Activated naive CD4-positive, alpha-beta T cell treated with Interleukin-2 at 50 U/mL for 16 hours (primary cell): ENCODE measurements around the gene SP8.
"Not testable (repeated sequence)": the region's sequence is repeated elsewhere in the genome, so short reads cannot be mapped to it uniquely, and the experiment has no call there.

Experiments used
- DNase-seq: peaks from one replicate; pipeline ENCODE4 v3.0.0-alpha.2; 2020

The SP8 gene

GRCh38 chr7:20786779-20787659 lies at the start of gene SP8:
Gene SP8 (minus strand): TSS chr7:20786886. CDS start chr7:20786798, 88 bp downstream.
- no peak for DNase-seq

DNA sequence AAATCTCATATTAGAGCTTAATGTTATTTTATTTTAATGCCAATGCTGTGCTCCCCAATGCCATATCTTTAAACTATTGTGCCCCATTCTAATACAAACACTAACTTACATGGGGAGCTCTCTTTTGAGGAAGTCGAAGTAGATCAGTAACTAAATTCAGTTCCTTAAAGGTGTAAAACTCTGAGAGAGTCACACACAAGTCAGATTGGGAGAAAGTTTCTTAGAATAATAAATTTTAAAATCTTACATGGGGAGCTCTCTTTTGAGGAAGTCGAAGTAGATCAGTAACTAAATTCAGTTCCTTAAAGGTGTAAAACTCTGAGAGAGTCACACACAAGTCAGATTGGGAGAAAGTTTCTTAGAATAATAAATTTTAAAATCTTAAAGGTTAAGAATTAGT lies 49.7 kb upstream of the SP8 start:
- not testable (repeated sequence) for DNase-seq

DNA sequence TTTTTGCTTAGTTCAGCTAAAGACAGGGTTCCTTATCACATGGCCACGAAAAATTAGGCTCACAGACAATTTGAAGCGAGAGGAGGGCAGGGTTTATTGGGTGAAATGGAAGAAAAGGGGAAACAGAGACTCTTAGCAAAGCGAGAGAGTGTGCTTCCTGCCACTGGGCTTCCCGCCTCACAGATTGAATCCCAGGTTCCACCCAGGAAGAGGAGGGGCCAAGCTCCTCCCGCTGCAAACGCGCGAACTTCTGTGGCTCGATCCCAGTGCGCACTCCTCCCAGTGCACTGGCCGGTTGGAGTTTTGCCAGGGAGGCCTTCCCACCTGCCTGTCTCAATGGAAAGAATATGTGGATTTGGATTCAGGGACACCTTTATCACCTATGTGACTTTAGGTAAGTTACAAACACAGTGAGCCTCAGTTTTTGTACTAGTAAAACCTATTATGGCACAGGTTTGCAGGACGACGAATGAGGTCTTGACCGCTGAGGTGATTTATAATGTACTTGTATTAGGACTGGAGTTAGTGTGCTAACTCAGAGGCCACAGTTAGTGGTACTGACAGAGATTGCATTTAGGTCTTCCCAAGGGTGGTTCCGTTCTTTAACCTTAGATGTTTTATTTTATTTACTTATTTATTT lies 48.5 kb upstream of the SP8 start:
- no peak for DNase-seq

DNA sequence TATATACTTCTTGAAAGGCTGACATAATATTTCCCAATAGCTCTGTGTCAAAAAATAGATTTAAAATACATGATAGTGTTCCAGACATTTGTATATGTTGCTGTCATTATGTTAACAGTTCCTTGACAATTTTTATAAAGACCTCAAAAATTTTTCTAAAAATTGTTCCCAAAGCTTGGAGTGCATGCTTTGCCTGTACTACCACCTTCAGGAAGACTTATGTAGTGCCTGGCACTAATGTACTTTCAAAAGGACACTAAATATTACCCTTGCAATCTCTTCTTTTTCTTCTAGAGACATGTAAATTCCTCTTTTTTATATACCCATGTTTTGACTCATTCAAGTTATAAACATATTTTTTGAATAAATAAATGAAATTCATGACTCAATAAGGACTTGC lies 48.0 kb upstream of the SP8 start:
- no peak for DNase-seq

DNA sequence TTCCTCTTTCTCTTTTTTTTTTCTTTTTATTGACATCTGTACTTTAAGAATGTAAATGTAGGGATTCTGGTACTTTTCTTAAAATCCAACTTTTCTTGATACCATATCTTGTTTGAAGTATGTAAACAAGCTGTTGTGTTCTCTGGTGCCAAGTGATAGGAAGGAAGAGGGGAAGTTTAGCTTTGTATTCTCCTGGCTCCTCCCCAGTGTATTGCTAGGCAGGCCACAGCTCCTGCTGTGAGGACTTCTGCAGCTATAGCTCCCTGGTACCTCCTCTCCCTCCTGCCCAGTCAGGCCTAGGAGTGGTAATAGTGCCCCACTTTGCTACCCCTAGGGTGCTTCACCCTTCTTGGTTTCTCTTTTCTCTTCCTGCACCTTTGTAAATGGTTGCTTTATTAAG lies 45.3 kb upstream of the SP8 start:
- no peak for DNase-seq

- no peak for DNase-seq
These were observed 44.8 kb upstream of the SP8 start for GRCh38 chr7:20831451-20831850.

DNA sequence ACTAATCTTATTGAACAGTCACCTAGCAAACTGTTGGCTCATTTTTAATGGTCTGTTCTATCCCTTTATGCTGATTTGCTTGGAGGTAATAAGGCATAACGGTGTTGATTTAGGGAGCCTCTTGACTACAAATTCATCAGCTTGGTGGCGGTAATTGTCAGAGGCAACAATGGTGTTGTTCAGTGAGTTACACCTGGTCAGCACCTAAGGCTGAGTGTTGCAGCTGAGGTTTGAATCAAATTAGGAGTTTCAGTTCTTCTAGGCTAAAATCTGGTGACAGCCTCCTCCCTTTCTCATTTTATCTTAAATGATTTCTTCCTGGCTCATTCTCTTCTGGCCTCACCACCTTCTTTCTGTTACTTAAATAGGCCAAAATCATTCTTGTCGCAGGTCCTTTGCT lies 42.3 kb upstream of the SP8 start:
- DNase-seq = no peak

DNA sequence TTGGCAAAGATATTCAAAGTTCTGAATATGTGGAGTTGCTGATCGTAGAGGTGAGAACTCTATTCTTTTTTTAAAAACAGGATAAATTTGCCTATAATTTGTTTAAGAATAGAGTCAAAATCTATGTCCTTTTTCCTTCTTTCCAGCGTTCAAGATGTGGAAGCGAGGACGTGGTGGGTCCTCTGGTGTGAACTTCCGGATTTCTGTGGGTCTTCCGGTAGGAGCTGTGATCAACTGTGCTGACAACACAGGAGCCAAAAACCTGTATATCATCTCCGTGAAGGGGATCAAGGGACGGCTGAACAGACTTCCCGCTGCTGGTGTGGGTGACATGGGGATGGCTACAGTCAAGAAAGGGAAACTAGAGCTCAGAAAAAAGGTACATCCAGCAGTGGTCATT lies 40.5 kb upstream of the SP8 start:
- DNase-seq = no peak

GRCh38 chr7:20826243-20826642 lies 39.6 kb upstream of the SP8 start:
- no peak for DNase-seq

GRCh38 chr7:20825555-20825954 lies 38.9 kb upstream of the SP8 start:
- no peak for DNase-seq

GRCh38 chr7:20821390-20821789 lies 34.7 kb upstream of the SP8 start:
- not testable (repeated sequence) for DNase-seq

DNA sequence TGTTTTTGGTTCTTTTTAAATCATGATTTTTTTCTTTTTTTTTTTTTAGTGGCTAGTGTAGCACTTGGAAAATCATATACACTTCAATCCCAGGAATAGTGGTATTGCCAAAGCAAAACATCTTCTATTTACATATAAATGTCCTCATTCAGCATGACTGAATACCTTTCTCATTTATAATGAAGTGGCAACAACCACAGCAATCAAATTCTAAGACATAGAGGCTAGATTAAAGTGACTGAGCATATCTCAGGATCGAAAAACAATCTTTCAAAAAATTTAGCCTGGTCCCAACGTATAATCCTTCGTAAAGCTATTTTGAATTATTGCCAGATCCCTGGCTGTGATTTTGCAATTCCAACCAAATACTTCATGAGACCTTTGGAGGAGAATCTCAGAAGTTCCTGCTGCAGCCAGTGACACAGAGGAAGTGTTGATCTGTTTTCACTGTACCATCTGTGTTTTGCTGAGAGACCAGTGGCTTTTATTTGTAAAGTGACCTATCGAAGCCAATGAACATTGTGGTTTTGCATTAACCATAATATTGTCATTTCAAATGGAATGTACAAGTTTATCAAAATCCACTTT lies 29.8 kb upstream of the SP8 start:
- no peak for DNase-seq

DNA sequence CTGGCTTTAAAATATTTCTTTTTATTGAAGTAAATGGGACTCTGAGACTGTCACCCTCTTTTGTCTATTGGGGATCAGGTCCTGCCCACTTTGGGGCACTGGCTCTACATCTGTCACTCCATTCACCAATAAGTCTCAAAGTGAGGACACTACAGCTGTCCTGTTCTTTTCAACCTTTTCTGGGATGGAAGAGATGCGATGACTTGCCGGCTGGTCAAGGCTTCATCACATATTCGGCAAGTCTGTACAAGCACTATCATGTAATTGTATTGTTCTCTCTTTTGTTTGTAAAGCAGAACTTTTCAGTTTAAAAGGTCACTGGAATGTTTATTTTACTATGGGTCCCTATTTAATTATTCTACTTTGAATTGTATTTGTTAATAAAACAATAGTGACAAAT lies 17.7 kb upstream of the SP8 start:
- DNase-seq = no peak

DNA sequence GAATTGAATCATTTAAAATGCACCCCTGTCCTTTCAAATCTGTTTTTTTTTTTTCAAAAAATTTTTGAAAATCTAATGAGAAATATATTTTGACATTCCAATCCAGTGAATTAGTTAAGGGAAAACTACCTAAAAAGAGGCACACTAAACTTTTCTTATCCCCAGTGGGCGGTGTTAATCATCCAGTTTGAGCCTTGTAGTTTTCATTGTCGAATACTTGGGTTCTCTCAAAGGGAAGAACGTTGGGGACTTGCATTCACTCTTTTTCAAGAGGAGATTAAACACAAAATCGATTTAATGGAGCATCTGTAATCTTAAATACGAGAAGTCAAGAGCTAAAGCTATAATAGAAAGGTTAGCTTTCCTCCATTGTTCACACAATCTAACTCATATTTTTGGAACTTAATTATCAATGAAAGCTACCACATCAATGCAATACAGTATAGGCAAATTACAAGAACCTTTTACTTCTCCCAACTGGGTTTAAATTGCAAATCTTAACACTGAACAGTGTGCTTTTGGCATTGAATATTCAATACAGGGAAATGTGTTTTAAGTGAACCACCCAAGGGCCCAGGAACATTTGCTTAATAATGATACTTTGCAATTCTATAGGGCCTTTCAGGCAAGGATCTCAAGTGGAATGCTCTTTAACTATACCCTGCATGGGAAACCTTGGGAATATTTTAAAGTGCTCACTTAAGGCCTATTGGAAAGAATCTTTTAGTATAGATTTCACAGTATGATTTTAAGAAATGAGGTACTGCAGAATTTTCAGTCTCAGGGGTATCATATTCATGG lies 13.1 kb upstream of the SP8 start:
- no peak for DNase-seq

DNA sequence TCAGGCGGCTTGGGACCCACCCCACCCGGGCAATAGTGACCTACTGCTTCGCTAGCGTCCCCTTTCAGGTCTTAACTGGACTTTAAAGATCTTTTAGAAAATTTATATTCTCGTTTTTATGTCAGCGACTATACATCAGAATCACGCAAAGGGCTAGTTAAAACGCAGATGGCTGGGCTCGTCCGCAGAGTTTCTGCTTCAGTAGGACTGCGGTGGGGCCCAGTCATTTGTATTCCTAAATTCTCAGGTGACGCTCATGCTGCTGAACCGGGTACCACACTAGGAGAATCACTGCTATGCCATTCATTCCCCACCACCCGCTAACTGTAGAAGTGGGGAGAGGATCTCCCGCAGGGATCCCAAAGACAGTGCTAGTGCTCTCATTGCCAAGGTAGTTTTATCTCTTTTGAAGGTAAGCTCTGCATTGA lies 12.0 kb upstream of the SP8 start:
- DNase-seq = no peak

DNA sequence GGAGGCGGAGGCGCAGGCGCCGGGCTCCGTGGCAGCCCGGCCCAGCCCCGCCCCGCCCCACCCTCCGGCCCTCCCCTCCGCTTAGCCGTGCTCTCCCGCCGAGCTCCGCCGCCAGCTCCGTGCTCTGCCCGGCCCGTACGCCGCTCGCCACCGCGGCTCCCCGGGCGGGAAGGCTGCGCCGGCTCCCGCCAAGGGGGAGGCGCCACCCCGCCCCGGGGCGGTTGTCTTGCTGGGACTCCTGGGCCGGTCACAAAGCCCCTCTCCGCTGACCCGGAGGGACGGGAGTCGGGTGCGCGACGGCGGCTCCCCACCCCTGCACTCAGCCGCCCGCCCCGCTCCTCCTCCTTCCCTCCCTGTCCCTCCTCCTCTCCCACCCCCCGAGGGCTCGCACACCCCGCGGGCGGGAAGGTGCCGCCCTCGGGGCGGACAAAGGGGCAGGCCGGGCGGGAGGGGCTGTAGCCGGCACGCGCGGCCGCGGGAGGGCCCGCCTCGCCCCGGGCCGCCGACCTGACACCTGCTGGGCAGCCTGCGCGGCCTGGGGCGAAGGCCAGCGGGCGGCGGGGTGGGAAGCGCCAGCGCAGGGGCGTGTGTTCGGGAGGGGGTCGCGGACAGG lies 11.5 kb upstream of the SP8 start:
- no peak for DNase-seq

DNA sequence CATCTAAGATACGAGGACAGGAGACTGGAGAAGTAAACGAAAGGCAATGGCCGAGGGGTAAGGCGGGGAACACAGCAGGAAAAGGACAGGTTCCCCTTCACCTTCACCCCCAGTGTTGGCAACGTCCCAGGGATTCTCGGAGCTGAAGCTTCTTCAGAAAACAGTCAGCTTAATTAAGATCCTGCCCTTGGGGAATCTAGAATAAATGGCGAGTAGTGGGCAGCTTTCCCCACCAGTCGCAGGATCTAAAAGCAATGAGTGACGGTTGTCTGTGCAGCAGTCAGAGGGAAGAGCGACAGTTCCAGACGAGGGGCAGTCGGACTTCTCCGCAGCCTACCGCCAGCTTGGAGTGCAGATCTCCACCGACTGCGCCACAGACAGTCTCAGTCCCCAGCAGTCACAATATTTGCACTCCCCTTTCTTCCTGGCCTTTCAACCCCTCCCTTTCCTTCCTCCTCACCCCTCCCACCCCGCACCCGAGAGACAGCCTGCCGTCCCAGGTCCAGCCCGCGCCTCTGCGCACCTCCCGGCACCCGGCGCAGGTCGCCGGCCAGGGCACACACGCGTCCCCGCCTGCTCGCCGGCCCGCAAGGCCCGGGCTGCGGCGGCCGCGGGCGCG lies 10.9 kb upstream of the SP8 start:
- DNase-seq = no peak

DNA sequence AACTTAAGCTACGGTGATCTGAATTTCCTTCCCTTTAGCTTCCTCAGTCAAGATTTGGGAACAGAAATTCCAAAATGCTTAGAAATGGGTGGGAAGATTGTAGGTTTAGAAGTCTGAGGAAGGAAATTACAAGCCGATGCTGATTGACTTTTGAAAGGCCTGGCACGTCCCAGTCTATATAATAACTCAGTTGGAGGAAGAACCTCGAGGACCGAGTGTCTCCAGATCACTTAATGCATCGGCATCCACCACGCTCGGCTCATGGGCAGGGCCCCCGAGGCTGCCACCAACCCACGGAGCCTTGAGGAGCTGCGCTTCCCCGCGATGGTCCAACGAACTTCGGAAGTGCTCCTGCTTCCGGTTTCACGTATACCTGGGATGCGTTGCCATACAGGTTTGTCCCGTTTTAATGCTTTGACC lies 10.4 kb upstream of the SP8 start:
- no peak for DNase-seq

DNA sequence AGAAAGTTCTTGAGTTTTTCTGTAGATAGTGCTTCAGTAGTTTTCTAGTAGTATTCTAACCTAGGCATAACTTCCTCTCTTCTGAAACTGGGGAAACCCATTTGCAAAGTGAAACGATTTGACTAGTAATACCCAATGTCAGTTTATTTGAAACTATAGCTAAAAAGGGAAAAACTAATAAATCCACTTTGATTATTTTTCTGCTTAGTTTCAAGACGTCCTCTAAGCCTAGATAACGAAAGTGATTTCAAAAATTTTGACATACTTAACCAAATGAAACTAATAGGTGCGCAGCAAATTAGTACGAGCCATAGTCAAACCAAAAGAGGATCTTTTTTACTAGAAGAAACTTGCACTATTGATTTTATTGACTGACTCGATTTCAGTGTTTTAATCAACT lies 9.8 kb upstream of the SP8 start:
- no peak for DNase-seq

GRCh38 chr7:20795881-20796280 lies 9.2 kb upstream of the SP8 start:
- no peak for DNase-seq

DNA sequence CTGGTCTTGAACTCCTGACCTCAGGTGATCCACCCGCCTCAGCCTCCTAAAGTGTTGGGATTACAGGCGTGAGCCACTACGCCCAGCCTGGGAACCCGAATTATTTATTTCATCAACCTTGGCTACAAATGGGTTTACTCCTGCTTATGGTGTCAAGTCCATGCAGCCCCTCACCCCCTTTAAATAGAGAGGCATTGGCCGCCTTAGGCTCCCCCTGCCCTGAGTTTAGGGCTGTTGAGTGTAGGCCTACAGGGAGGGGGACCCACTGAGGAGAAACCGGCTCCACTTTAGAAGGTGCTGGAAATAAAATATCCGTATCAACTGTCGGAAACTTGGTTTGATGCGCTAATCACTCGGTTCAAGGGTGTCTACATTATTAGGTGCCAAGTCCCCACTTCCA lies 8.7 kb upstream of the SP8 start:
- no peak for DNase-seq

GRCh38 chr7:20794676-20795075 lies 8.0 kb upstream of the SP8 start:
- no peak for DNase-seq
